ENCODE measurements around the gene VSTM2B. TPM values are rescaled to one million over a fixed set of nuclear protein-coding genes. Genes with fewer than 3 reads are reported as not detected.

Gene VSTM2B
- total and polyA plus RNA-seq, 2 of the 13 experiments (the other 11 are each of a cell fraction or from before 2014, with no cell fraction given) = not detected

GRCh38 chr19:29528350-29528945 is 2.7 kb downstream of the VSTM2B start (continued):
- TF ChIP-seq HOMEZ (CRISPR knock-in tag; IDR thresholded peaks at IDR 0.05; ENCODE audit: low read depth) (no peak), ZSCAN29 (CRISPR knock-in tag; conservative IDR thresholded peaks at IDR 0.05) (no peak), ATF2 (CRISPR knock-in tag; IDR thresholded peaks at IDR 0.05) (0 out of 2 replicates have a peak, but pooled peaks have one; percentile 29), PHF8 (CRISPR knock-in tag; IDR thresholded peaks at IDR 0.05) (0 out of 2 replicates have a peak, but pooled peaks have one; percentile 20), SCMH1 (CRISPR knock-in tag; IDR thresholded peaks at IDR 0.05; ENCODE audit: borderline replicate concordance) (no peak), SIX4 (CRISPR knock-in tag; IDR thresholded peaks at IDR 0.05) (no peak), HNRNPK (IDR thresholded peaks at IDR 0.05; ENCODE audit: low read depth, low read length, poor library complexity, severe bottlenecking) (peak; percentile 15), TBL1XR1 (IDR thresholded peaks at IDR 0.05; ENCODE audit: borderline replicate concordance, low read length, partially characterized antibody) (no peak), ZNF354B (CRISPR knock-in tag; IDR thresholded peaks at IDR 0.05) (no peak), HIVEP1 (CRISPR knock-in tag; IDR thresholded peaks at IDR 0.05) (no peak), SAP130 (CRISPR knock-in tag; IDR thresholded peaks at IDR 0.05; ENCODE audit: low read depth) (no peak), SSRP1 (CRISPR knock-in tag; IDR thresholded peaks at IDR 0.05) (no peak), POLR2A (IDR thresholded peaks at IDR 0.05; ENCODE audit: insufficient read depth in 1 of 2, low read depth in 2 of 2, low read length in 2 of 2) (no peak), MIER3 (CRISPR knock-in tag; IDR thresholded peaks at IDR 0.05; ENCODE audit: borderline replicate concordance) (no peak), MXD1 (CRISPR knock-in tag; IDR thresholded peaks at IDR 0.05) (no peak), ZBTB14 (CRISPR knock-in tag; IDR thresholded peaks at IDR 0.05) (peak; percentile 74; the same call in 1 of the 2 replicates), MBD4 (IDR thresholded peaks at IDR 0.05; ENCODE audit: borderline replicate concordance, low read length) (no peak), ARID5B (CRISPR knock-in tag; IDR thresholded peaks at IDR 0.05) (peak; percentile 30; the same call in 1 of the 2 replicates), FOSL1 (CRISPR knock-in tag; IDR thresholded peaks at IDR 0.05; ENCODE audit: borderline replicate concordance) (no peak), ZNF790 (CRISPR knock-in tag; IDR thresholded peaks at IDR 0.05; ENCODE audit: borderline replicate concordance) (no peak), NAIF1 (CRISPR knock-in tag; IDR thresholded peaks at IDR 0.05; ENCODE audit: borderline replicate concordance) (0 out of 2 replicates have a peak, but pooled peaks have one; percentile 57), ARHGAP35 (CRISPR knock-in tag; IDR thresholded peaks at IDR 0.05; ENCODE audit: borderline replicate concordance) (no peak), MAFF (IDR thresholded peaks at IDR 0.05; ENCODE audit: low read depth, low read length) (no peak)
